ENCODE data around the gene PRDM13. TPM values are rescaled to one million over a fixed set of nuclear protein-coding genes. Genes with fewer than 3 reads are reported as not detected.

PRDM13 gene
- total and polyA plus RNA-seq, 2 of the 8 experiments (the other 6 are each of a cell fraction or from before 2014, with no cell fraction given) = 0.05 to 0.09 TPM

- TF ChIP-seq, protein P1, sequence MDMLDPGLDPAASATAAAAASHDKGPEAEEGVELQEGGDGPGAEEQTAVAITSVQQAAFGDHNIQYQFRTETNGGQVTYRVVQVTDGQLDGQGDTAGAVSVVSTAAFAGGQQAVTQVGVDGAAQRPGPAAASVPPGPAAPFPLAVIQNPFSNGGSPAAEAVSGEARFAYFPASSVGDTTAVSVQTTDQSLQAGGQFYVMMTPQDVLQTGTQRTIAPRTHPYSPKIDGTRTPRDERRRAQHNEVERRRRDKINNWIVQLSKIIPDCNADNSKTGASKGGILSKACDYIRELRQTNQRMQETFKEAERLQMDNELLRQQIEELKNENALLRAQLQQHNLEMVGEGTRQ (IDR thresholded peaks at IDR 0.05; ENCODE audit: low read length) = no peak
- no peak for TF ChIP-seq SIRT6 (IDR thresholded peaks at IDR 0.05; ENCODE audit: low read length)
- TF ChIP-seq BRCA1 (IDR thresholded peaks at IDR 0.05; ENCODE audit: low read depth, low read length) = no peak
- no peak for TF ChIP-seq TBP (IDR thresholded peaks at IDR 0.05; ENCODE audit: low read depth, low read length)
- peak; percentile 59 for TF ChIP-seq RNF2 (IDR thresholded peaks at IDR 0.05; ENCODE audit: borderline replicate concordance, low read depth, low read length, missing control alignments, poor library complexity, severe bottlenecking)
- TF ChIP-seq E2F6 (IDR thresholded peaks at IDR 0.05) = peak; percentile 69
- peak; percentile 70 to 78 (median 76) for TF ChIP-seq CTCF (IDR thresholded peaks at IDR 0.05; ENCODE audit: control extremely low read depth in 1 of 3, insufficient read depth in 1 of 3, low read depth in 1 of 3, low read length in 3 of 3)
- TF ChIP-seq, protein P2, sequence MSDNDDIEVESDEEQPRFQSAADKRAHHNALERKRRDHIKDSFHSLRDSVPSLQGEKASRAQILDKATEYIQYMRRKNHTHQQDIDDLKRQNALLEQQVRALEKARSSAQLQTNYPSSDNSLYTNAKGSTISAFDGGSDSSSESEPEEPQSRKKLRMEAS (IDR thresholded peaks at IDR 0.05) = peak; percentile 67
- TF ChIP-seq TAF1 (IDR thresholded peaks at IDR 0.05; ENCODE audit: low read depth, low read length) = no peak
- TF ChIP-seq SP1 (IDR thresholded peaks at IDR 0.05; ENCODE audit: low read depth, low read length) = no peak
- TF ChIP-seq HDAC6 (IDR thresholded peaks at IDR 0.05; ENCODE audit: low read depth, low read length) = no peak
- TF ChIP-seq SUZ12 (IDR thresholded peaks at IDR 0.05; ENCODE audit: low read length) = peak; percentile 90
- TF ChIP-seq GTF2F1 (IDR thresholded peaks at IDR 0.05; ENCODE audit: borderline replicate concordance, low read depth, low read length) = no peak
- no peak for TF ChIP-seq SP2 (IDR thresholded peaks at IDR 0.05; ENCODE audit: low read length)
- no peak for TF ChIP-seq SAP30 (IDR thresholded peaks at IDR 0.05; ENCODE audit: insufficient read depth, insufficient replicate concordance, low read length)
- 0 out of 4 replicates have a peak, but pooled peaks of 1 of the 2 experiments have one; percentile 48 for TF ChIP-seq SIN3A (conservative IDR thresholded peaks at IDR 0.05 in 1 of 2, IDR thresholded peaks at IDR 0.05 in 1 of 2; ENCODE audit: low read depth in 1 of 2, low read length in 2 of 2)
- TF ChIP-seq CREB1 (IDR thresholded peaks at IDR 0.05) = no peak; the same call in 1 of the 2 replicates
- TF ChIP-seq POLR2A (IDR thresholded peaks at IDR 0.05; ENCODE audit: control extremely low read depth in 1 of 2, low read depth in 2 of 2, low read length in 2 of 2) = no peak
- no peak for TF ChIP-seq CBX5 (IDR thresholded peaks at IDR 0.05; ENCODE audit: low read depth, low read length)
- TF ChIP-seq KDM1A (IDR thresholded peaks at IDR 0.05; ENCODE audit: borderline replicate concordance, low read length) = no peak
Observed at GRCh38 chr6:99588618-99589289, 17.9 kb upstream of the PRDM13 start (continued).
